Right lobe of liver (tissue), 6 donors: ENCODE measurements around the gene ATP10A. TPM values are rescaled to one million over a fixed set of nuclear protein-coding genes. Genes with fewer than 3 reads are reported as not detected.

ENCODE experiments used
- ATAC-seq, 4 donors: fragments of 200-7000 bp; cut with Tn5 transposase; one replicate each; pipeline ENCODE4 v1.9.1; 2020; ENCODE audit warnings: mild to moderate bottlenecking in 4 of 4, moderate library complexity in 4 of 4
- DNase-seq, 3 donors: peaks; one replicate each; pipeline ENCODE4 v3.0.0-alpha.2; 2020
- H3K27ac ChIP-seq, 3 donors: fragments of 200-600 bp; one replicate each; pipeline ENCODE4 v1.8.0; 2022
- H3K27me3 ChIP-seq, 2 donors: fragments of 200-600 bp; one replicate each; pipeline ENCODE4 v1.8.0; 2022
- H3K36me3 ChIP-seq, 4 donors: fragments of 200-600 bp; sonication (generic) in 1 of 4; one replicate each; pipeline versions ENCODE4 v1.5.1 to v1.8.0; 2017 to 2022; ENCODE audit warnings: control low read depth in 1 of 4
- H3K4me1 ChIP-seq, 4 donors: fragments of 200-600 bp; sonication (generic) in 1 of 4; one replicate each; pipeline versions ENCODE4 v1.5.1 to v1.8.0; 2017 to 2022; ENCODE audit warnings: control low read depth in 1 of 4
- H3K4me3 ChIP-seq, 3 donors: fragments of 200-600 bp; one replicate each; pipeline ENCODE4 v1.8.0; 2022
- H3K9me3 ChIP-seq, 4 donors: fragments of 200-600 bp; sonication (generic) in 1 of 4; one replicate each; pipeline versions ENCODE4 v1.5.1 to v1.8.0; 2017 to 2022; ENCODE audit warnings: control low read depth in 1 of 4
- CTCF ChIP-seq, 4 donors: fragments of 200-600 bp in 3 of 4; fragments of 450-650 bp in 1 of 4; IDR thresholded peaks; one replicate each; pipeline versions ENCODE4 v1.5.1 to v1.8.0; 2016 to 2022; ENCODE audit warnings: antibody characterized with exemption in 4 of 4, mild to moderate bottlenecking in 2 of 4
- POLR2A ChIP-seq: fragments of 450-650 bp; IDR thresholded peaks from one replicate; pipeline ENCODE4 v1.6.1; 2017; ENCODE audit warnings: antibody characterized with exemption, mild to moderate bottlenecking
- WGBS: methylation state at CpG from one replicate; pipeline ENCODE4 v1.1.6; 2018; ENCODE audit warnings: low coverage, low lambda C conversion rate; ENCODE audit not compliant: insufficient coverage; ENCODE audit errors: missing lambda C conversion rate; 5-methylcytosine and 5-hydroxymethylcytosine counted together
- intact Hi-C, 2 donors: fragments of 100-400 bp; cut with DNase I; formaldehyde crosslinking; loops; one replicate each; pipeline versions ENCODE4 v1.11.2 to v1.14.1; 2022
- total RNA-seq, 6 experiments: library from RNA; depleted of rRNA in 2 of 6; stranded (reverse); fragments of >200 nt in 2 of 6; fragmentation: NEBNext Ultra II Directional in 3 of 6; extraction: Animal tissue kit (Norgen Biotek cat#: 25700) in 3 of 6; gene quantifications; one replicate each; pipeline versions ENCODE4 v1.1.0 to v1.2.4, GENCODE V29; 2016 to 2023
- donor health status: DM: no; HTN: yes; CAD: no.
- donor health status: DM: no; HTN: no; CAD: no.
- donor health status: DM: no; HTN: no; CAD: no.
- donor health status: DM: no; HTN: yes; CAD: no.
- donor health status: DM: no; HTN: yes; CAD: no.

Gene ATP10A
- total RNA-seq, 6 experiments from 2014 or later: 0.15 to 1.00 (median 0.34) TPM

- Histone ChIP-seq H3K4me3 (no peak overlapping the region), H3K27me3 (no peaks in the 10 kb centered on the region), H3K9me3 (no peaks in the 10 kb centered on the region), H3K4me1 (no peaks in the 10 kb centered on the region), H3K27ac (no peak overlapping the region), H3K36me3 (no peaks in the 10 kb centered on the region)
- 87% methylated on average over 9 of the region's 12 CpGs for WGBS
- DNase-seq (no peak), ATAC-seq (no peak)
- intact Hi-C loops: no loop called here
- no peak for TF ChIP-seq POLR2A
- no peak for TF ChIP-seq CTCF (IDR thresholded peaks at IDR 0.05)
Observed at GRCh38 chr15:25659251-25659650, 203.9 kb downstream of the ATP10A start.

DNA sequence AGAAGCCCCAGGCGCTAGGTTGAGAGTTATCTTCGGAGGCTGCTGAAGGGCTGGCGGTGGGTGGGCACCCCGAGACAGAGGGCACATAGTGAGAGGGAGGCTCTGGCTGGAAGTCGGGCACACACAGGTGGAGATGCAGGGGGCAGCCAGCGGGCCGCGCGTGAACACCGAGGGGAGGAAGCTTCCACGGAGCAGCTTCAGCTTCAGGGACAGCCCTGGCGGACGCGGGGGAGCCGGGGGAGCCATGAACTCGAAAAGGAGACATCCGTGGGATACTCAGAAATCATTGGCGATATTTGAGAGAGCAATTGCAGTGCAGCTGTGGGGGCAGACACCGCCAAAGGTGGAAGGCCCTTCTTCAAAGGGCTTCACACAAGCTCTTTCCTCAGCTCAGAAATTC is 204.6 kb downstream of the ATP10A start:
- intact Hi-C loops: no loop called here
- Histone ChIP-seq H3K9me3 (no peaks in the 10 kb centered on the region), H3K27me3 (no peaks in the 10 kb centered on the region), H3K4me3 (no peak overlapping the region), H3K4me1 (no peaks in the 10 kb centered on the region), H3K36me3 (no peaks in the 10 kb centered on the region), H3K27ac (no peak overlapping the region)
- WGBS: 83% methylated on average over 7 of the region's 19 CpGs
- ATAC-seq (peak in 1 of 4 donors; percentile 25), DNase-seq (no peak)
- no peak for TF ChIP-seq POLR2A
- TF ChIP-seq CTCF (IDR thresholded peaks at IDR 0.05): no peak

- no peak overlapping the region for H3K27ac ChIP-seq
- intact Hi-C loops: no loop called here
- no peak overlapping the region for H3K4me3 ChIP-seq
- no peaks in the 10 kb centered on the region for H3K27me3 ChIP-seq
- no peak for ATAC-seq
- H3K9me3 ChIP-seq: no peaks in the 10 kb centered on the region
- DNase-seq: no peak
- TF ChIP-seq CTCF (IDR thresholded peaks at IDR 0.05) (no peak), POLR2A (no peak)
- H3K36me3 ChIP-seq: no peaks in the 10 kb centered on the region
- 55% methylated on average over 12 of the region's 14 CpGs for WGBS
- no peaks in the 10 kb centered on the region for H3K4me1 ChIP-seq
Observed at GRCh38 chr15:25655207-25655948, 207.7 kb downstream of the ATP10A start.

- WGBS: 47% methylated on average over 1 of the region's 2 CpGs
- intact Hi-C loops: no loop called here
- DNase-seq: no peak
Observed at GRCh38 chr15:25653371-25653770, 209.8 kb downstream of the ATP10A start.

More at GRCh38 chr15:25653371-25653770, 209.8 kb downstream of the ATP10A start:
- Histone ChIP-seq H3K4me1 (no peaks in the 10 kb centered on the region), H3K9me3 (no peaks in the 10 kb centered on the region), H3K27ac (no peak overlapping the region), H3K36me3 (no peaks in the 10 kb centered on the region), H3K4me3 (no peak overlapping the region), H3K27me3 (no peaks in the 10 kb centered on the region)
- ATAC-seq: no peak
- TF ChIP-seq POLR2A (no peak), CTCF (IDR thresholded peaks at IDR 0.05) (no peak)
